ENCODE results near the gene DENND4A.

- TF ChIP-seq, protein P1, sequence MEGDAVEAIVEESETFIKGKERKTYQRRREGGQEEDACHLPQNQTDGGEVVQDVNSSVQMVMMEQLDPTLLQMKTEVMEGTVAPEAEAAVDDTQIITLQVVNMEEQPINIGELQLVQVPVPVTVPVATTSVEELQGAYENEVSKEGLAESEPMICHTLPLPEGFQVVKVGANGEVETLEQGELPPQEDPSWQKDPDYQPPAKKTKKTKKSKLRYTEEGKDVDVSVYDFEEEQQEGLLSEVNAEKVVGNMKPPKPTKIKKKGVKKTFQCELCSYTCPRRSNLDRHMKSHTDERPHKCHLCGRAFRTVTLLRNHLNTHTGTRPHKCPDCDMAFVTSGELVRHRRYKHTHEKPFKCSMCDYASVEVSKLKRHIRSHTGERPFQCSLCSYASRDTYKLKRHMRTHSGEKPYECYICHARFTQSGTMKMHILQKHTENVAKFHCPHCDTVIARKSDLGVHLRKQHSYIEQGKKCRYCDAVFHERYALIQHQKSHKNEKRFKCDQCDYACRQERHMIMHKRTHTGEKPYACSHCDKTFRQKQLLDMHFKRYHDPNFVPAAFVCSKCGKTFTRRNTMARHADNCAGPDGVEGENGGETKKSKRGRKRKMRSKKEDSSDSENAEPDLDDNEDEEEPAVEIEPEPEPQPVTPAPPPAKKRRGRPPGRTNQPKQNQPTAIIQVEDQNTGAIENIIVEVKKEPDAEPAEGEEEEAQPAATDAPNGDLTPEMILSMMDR (conservative IDR thresholded peaks at IDR 0.05; ENCODE audit: low read depth, low read length), result no peak
- TF ChIP-seq EZH2phosphoT487 (IDR thresholded peaks at IDR 0.05; ENCODE audit: borderline replicate concordance, low read length), result no peak
These were observed 116.0 kb downstream of the DENND4A start for GRCh38 chr15:65676123-65676522.
